Activated CD4-positive, CD25-positive, alpha-beta regulatory T cell treated with anti-CD3 and anti-CD28 coated beads, Interleukin-2, amount 50 U/mL, for 72 hours (primary cell): ENCODE results near the gene TNFRSF21.
"Not testable (repeated sequence)": the region's sequence is repeated elsewhere in the genome, so short reads cannot be mapped to it uniquely, and the experiment has no call there.

Experiments
- DNase-seq: peaks from one replicate; pipeline ENCODE4 v3.0.0; 2021

TNFRSF21 gene

DNA sequence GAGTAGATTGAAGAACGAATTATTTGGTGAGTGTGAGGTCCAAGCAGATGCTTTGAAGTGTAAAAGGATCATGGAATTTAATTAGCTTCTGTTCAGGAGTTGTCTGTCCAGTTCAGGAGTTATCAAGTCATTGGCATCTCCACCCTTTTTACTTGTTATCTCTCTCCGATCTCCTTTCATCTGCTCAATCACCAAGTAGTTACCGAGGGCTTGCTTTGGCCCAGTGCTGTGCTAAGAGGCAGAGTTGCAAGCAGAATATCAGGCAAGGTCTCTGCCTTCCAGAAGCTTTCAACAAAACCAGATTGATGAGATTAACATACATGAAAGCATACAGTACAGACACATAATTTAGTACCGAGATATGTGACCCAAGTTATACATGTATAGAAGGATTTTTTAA lies 10.2 kb upstream of the TNFRSF21 start:
- DNase-seq: no peak

DNA sequence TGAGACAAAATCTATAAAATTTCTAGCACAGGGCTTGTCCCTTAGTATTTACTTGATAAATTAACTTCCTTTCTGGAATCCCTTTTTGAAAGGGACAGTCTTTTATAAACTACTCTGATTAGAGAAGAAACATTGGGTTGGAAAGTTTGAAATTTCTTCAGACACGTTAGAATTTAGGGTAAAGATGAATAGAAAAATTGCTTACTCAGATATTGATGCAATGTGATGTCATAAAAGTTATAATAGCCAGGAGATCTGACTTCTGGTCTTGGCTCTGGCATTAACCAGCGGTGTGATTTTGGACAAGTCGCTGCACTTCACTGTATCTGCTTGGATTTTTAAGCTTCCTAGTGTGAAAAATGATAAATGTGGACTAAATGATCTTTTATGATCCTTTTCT lies 9.7 kb upstream of the TNFRSF21 start:
- DNase-seq: no peak

DNA sequence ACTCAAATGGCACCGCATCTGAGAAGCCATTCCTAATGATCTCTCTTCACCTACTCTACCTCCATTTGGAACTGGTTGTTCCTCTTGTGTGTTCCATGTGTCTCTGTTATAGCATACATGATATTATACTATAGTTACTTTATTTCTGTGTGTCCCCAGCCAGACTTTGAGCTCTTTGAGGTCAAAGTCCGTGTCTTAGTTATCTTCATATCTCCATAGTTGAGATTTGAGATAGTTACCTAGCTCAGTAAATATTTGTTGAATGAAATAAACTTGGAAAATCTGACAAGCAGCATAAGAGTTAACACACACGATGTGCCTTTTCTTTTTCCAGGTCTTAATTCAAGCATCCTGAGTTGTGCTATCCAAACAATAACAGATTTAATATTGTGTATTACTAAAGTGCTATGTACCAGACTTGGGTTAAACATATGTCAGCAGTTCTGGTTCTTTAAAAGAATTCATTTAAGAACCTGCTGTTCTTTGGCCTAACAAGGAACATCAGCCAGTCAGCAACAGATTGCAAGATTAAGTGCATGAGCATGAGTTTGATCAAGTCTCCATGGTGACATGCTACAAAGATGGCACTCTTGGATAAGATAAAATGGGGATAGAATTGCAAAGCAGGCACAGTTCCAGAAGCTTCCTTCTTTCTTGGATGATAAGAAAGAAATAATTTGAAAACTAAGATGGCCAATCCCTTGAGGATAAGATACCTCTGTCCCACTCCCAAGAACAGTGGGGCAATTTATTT lies 8.7 kb upstream of the TNFRSF21 start:
- DNase-seq: no peak

DNA sequence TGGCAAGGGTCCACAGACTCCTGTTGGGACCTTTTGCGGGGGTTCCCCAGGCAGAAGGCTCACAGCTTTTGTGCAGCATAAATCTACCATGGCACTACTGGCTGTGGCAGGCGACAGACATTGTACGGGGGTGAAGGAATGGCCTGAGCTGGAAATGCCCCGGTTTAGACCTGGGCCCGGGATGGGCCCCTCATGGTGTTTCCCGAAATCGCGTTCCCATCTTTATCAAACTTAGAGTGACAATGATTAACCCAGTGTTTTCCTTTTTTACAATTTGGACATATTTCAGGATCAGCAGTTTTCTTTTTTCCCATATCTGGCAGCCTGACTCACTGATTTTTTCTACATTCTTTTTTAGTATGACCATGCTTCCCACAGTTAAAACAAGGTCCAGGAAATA lies 5.5 kb upstream of the TNFRSF21 start:
- not testable (repeated sequence) for DNase-seq

DNA sequence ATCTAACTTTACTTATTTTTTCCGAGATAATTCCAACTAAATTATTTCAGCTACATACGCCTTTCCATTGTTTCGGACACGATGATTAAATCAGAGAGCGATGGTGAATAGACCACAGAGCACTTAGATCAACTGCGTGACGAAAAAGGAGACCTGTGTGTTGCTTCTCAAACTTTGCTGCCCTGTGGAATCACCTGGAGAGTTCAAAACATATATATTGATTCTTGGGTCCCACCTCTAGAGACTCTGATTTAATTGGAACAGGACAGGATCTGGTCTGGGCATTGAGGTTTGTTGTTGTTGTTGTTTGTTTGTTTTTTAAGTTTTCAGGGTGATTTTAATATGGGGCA lies 401 bp upstream of the TNFRSF21 start:
- DNase-seq: no peak

DNA sequence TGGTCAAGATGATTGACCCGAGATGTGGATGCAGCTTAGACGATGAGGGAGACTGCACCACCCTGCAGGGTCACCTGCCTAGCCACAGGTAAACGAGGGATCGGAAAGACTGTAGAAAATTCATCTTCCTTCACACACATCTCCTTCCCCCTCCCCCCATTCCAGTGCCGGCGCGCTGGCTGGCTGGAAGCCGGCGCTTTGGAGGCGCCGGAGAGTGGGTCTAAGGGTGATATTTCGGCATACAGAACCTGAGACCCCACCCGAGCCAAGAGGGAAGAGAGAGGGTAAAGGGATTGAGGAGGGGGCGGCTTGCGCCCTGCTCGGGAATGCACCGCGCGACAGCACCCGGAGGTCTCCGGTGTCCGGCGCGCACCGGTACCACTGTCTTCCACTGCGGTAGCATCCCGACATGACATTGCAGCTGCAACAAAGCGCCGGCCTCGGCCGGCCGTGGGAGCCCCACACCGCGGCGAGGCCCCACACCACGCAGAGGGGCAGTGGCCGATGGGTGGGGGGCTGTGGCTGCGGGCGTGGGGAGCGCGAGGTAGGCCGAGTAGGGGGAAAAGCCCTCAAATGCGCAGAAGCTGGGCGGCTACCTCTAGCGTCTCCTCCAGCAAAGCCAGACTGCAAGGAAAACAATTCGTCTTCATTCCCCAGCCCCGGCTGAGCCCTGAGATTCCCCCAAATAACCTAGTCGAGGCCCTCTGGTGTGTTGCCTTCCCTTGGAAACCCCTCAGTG lies 984 bp downstream of the TNFRSF21 start:
- no peak for DNase-seq

DNA sequence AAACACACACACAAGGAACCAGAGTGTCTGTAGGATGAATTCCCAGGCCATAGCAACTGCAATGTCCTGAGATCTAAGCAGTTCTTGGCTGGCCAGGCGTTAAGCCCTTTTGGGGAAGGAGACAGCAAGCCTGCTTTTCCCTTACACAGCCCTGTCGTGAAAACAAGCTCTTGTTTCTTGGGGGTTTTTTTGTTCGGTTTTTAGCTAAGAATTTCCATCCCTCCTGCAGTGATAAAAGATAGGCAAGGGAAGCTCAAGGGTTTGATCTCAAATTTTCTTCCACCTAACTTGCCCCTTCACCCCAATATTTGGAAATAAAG lies 1.5 kb downstream of the TNFRSF21 start:
- DNase-seq: no peak

DNA sequence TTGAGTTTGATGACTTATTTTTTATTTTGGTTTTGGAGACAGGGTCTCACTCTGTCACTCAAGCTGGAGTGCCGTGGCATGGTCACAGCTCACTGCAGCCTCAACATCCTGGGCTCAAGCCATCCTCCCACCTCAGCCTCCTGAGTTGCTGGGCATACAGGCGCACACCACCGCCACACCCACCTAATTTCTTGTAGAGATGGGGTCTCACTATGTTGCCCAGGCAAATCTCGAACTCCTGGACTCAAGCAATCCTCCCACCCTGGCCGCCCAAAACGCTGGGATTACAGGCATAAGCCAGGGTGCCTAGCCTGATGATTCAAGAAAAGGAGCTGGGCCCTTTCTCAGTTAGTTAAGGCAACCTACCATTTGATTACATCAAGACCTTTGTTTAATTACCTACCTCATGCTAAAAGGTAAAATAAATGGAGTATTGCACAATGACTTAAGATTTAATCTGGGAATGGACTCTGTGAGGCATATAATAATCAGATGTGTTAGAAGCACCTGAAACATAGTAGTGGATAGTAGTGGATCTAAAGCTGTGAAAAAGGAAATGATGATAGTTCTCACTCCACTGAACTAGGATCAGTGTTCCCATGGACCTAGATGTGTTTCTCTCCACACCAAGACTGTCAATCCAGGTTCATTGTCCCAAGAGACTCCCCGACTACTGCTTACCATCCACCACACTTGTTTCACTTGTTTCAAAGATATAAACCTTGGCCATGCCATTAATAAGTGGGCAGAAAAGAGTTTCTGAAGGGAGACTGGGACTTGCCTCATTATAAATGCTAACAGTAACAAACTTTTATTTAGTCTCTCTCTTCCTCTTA lies 2.1 kb downstream of the TNFRSF21 start:
- no peak for DNase-seq

DNA sequence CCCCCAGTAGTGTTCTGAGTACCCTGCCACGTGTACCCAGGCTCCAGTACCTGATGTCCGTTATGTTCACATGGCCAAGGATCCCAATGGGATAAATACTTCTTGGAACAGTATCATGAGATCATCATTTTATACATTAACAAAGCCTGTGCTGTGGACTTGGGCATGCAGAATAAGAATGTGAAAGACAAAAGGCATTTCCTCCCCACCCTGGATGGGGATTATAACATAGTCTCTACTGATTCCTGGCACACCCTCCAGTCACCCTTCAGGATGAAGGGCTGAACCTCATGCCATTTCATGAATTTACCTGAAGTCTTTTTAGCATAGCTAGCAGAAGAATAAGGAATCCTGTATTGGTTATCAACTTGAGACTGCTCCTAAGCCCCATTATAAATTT lies 2.8 kb downstream of the TNFRSF21 start:
- no peak for DNase-seq

DNA sequence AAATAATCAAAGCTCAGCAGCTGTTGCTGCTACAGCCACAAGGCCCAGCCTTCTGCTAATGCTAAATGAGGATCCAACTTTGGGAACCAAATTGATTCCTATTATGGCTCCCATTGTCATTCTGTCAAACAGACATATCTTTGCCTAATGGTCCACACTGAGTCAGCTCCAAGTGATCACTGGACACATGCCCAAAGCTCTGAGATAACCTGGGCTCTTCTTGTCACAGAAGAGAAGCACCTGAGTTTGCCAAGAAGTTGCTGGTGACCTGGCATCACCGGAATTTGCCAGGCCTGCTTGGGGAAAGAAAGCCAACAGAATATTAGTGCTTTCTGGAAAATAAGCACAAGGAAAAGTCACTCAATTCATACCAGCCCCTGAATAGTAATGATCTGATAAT lies 5.8 kb downstream of the TNFRSF21 start:
- no peak for DNase-seq

DNA sequence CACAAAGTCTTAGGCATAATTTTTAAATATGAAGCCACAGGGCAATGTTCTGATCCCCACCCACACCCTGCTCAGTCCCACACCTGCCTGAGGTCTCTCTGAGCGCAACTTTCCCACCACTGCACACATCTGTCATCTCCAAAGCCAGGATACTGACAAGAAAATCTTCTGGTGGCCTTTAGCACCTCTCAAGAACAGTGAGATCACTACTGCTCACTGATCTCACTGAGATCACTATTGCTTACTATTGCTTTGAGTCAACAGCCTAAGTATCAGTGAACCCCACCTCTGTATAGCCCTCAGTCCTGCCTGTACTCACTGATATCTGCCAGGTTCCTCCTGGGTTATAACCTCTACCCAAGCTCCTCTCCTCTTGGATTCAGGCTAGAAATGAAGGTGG lies 6.4 kb downstream of the TNFRSF21 start:
- no peak for DNase-seq

DNA sequence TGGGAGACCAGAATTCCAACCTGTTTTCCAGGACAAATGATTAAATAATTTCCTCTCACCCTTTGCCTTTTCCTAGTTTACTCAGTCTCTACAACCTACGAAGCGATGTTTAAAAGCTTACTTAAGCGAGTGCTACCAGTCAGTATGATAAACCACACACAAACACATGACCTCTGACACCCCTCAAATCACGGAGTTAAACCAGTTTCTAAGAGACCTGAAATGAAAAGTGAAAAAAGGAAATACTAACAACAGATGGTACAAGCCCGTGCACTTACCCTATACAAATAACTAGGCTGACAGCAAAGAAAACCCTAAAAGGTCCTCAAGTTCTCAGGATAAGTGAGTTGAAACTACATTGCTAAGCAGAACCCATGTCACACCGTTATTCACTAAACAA lies 7.7 kb downstream of the TNFRSF21 start:
- DNase-seq: no peak

DNA sequence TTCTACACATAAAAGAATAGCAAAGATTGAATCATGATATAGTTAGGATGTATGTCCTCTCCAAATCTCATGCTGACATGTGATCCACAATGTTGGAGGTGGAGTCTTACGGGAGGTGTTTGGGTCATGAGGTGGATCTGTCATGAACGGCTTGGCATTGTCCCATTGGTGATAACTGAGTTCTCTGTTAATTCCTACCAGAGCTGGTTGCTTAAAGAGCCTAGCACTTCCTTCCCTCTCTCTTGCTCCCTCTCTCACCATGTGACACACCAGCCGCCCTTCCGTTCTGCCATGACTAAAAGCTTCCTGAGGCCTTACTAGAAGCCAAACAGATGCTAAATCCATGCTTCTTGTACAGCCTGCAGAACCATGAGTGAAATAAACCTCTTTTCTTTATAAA lies 8.3 kb downstream of the TNFRSF21 start:
- DNase-seq: no peak

DNA sequence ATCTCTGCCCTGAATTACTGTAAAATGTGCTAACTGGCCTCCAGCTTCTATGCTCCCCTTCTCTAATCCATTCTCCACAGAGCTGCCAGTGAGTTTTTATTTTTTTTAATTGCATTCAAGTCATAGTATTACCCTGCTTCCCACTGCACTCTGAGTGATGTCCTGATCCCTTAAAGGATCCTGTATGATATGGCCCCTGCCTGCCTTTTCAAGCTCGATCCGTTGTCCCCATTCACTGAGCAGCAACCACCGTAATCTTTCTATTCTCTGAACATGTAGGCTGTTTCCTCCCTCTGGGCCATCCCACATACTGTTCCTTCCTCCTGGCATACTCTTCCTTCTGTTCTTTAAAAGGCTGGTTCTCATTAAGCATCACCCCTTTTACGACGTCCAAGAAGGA lies 9.3 kb downstream of the TNFRSF21 start:
- DNase-seq: no peak

DNA sequence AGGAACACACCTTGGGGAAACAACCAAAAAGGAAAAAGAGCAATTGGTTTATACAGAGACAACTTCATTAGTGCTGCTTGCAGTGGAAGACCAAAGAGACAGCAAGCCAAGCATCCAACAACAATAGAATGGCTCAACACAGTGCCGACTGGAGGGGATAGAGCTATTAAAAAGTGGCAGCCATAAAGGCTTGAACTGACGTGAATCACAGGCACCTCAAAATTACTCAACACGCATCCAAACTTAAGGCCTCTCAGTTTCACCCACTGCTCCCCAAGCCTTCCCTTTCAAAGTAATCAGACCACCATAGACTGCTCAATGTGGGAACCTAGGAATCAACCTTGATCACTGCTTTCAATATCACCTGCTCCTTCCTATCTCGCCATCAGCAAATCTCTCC lies 9.7 kb downstream of the TNFRSF21 start:
- no peak for DNase-seq

DNA sequence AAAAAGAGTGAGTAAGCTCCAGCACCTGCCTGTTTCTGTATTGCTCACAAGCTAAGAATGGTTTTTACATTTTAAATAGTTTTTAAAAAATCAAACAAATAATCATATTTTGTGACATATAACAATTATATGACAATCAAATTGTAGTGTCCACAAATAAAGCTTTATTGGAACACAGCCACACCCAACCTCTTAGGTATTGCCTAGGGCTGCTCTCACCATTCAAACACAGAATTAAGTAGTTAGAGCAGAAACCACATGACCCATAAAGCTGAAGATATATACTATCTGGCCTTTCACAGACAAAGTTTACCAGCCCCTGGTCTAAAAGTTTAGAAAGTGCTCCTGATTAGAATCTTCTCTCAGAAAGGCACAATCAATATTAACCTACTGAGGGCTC lies 11.2 kb downstream of the TNFRSF21 start:
- DNase-seq: no peak

DNA sequence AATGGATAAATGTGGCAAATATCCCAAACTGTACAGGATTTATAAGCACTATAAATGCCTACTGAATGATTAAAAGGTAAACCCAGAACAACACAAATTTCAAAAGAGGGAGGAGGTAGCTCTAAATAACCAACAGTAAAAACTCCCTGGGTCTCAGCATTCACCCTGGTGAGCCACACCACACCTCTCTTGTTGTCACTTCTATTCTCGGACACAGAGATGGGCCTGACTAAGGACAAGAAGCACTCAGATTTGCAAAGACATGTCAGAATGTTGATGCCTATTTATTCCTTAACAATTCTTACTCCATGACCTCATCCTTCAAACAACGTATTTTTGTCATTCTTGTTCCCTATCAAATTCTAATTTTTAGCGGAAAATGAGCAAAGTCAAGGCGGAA lies 14.7 kb downstream of the TNFRSF21 start:
- no peak for DNase-seq

DNA sequence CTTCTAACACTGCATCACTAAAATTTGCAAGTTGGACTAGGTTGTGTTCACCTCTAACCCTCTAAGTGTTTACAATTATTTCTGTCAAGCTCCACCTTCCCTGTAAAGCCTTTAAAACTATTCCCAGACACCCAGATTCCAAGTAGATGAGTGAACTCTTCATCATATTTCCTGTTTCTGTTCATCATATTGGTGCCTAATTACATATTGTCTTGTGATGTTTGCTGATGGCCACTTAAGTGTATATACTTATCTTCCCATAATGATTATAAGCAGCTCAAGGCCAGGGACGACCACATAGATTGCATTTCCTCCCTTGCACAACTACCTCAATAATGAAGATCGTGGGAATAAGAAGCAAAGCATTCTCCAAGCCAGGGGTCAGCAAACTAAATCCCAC lies 16.8 kb downstream of the TNFRSF21 start:
- no peak for DNase-seq

DNA sequence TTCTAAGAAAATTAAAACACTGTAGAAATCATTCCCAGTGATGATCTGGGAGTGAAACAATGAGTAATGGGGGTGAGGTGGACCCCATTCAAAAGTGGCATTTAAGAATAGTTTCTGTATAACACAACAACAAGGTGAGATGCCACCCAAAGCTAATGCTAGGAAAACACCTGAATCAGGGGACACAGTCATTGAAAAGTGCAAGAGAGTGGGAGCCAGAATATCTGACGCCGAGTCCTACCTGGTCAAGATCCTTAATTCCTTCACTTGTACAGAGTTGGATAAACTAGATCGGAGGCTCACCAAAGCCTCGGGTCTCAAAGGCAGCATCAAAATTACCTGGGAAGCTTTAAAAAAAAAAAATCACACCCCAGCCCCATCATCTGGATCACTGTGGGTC lies 17.7 kb downstream of the TNFRSF21 start:
- no peak for DNase-seq

DNA sequence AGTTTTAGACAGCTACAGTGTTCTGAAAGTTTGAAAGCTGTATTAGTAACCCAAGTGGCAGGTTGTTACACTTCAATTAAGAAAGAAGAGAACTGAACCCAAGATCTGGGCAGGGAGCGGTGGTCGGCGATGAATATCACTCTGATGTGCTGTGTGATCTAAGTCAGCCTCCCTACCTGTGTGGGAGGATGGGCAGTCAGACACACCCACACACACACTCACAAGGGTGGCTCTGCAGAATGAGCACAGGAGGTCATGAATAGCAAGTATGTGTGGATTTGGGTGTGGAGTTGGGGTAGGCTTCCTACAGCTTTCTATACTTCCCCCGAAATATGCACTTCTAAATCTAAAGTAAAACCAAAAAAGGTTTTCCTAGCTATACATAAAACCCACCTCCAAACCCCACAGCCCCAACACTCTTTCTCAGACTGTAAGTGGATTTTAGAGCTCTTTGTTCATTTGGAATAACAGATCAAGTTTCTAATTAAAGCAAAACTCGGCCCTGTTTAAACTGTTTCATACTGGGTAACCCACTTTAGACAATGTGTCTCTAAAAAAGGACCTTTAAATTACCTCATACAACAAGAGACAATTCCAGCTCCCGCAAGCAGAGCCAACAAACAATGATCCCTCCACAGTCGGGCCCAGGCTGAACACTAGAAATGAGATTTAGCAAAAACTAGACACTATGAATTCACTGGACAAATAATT lies 19.4 kb downstream of the TNFRSF21 start:
- no peak for DNase-seq

DNA sequence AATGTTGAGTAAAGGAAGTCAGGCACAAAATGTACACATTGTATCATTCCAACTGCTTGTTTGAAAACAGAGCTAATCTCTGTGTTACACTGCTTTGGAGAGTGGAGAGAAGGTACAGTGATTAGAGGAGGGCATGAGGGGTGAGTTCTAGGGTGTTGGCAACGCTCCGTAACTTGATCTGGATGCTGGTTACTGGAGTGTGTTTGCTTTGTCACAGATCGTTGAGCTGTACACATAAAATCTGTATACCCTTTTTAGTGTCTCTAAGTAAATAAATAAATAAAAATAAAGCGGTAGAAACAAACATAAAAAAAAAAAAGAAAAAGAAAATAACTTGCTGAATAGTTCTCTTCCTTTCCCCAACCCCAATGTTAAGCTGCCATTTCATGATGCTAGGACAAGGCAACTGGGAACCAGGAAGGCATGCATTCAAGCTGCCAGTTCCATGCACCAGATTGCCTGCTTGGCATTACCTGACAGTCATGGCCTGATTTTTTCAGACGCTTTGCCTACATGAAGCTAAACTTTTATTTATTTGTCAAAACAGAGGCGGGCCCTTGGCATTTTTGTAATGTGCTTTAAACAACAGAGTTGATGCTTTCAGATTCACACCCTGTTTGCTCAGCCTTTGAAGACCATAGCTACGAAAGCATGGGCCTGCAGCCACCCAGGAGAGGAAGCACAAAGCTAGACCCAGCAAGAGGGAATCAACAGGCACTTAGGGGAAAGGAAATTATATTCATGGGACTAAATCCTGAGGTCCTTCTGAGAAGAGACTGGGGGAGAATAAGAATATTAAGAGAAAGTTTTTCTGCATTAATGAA lies 21.2 kb downstream of the TNFRSF21 start:
- DNase-seq: no peak

DNA sequence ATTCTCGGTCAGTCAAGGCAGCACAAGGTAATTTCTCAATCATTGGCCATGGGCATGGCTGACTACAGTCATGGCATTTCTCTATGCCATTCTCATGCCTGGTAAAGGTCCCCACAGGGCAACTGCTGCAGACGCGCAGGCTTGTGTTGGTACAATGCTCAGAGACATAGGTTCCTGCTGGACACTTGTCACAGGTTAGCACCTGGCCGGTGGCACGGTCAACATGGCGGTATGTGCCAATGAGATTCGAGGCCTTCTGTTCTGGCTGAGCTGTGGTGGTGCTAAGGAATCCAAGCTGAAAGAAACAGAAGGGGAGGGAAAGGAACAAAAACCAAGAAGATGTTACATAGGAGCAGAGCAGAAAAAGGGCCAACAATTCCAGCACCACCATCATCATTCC lies 23.4 kb downstream of the TNFRSF21 start:
- no peak for DNase-seq

DNA sequence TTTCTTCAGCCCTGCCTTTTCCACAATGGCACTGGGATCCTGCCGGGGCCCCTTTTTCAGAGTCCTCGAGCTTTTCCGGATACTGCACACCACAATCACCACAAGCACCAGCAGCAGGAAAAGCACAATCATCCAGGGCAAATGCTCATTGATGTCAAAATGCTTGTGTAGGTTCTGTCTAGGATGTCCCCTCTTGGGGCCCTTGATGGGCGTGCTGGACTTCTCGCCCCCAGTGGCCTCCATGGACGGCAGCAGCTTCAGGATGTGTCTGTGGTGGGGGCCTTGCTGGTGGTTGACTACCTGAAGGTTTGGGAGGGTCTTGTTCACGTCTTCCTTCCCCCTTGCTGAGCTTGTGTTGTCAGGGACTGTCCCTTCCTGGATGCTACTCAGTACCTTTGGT lies 25.7 kb downstream of the TNFRSF21 start:
- no peak for DNase-seq
